OCI-LY3 (cell line): ENCODE results near the gene HECW1.

Experiments
- EZH2phosphoT487 ChIP-seq: fragments of 200-600 bp; shearing (Covaris generic); IDR thresholded peaks from 2 replicates; pipeline ENCODE4 v1.6.1; 2018; ENCODE audit warnings: antibody characterized with exemption, mixed run types, low read depth
- TF ChIP-seq, protein P1 (sequence below): fragments of 200-600, 300-600 bp; sonication (generic); IDR thresholded peaks from 2 replicates; pipeline ENCODE4 v1.5.1; 2014; ENCODE audit warnings: antibody characterized with exemption, low read length, low read depth

GRCh38 chr7:43533801-43534479 is 421.5 kb downstream of the HECW1 start:
- TF ChIP-seq, protein P1, sequence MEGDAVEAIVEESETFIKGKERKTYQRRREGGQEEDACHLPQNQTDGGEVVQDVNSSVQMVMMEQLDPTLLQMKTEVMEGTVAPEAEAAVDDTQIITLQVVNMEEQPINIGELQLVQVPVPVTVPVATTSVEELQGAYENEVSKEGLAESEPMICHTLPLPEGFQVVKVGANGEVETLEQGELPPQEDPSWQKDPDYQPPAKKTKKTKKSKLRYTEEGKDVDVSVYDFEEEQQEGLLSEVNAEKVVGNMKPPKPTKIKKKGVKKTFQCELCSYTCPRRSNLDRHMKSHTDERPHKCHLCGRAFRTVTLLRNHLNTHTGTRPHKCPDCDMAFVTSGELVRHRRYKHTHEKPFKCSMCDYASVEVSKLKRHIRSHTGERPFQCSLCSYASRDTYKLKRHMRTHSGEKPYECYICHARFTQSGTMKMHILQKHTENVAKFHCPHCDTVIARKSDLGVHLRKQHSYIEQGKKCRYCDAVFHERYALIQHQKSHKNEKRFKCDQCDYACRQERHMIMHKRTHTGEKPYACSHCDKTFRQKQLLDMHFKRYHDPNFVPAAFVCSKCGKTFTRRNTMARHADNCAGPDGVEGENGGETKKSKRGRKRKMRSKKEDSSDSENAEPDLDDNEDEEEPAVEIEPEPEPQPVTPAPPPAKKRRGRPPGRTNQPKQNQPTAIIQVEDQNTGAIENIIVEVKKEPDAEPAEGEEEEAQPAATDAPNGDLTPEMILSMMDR: no peak
- TF ChIP-seq EZH2phosphoT487: no peak
